HFFc6 (cell line): Measurements from ENCODE around the gene RMDN2. TPM values are rescaled to one million over a fixed set of nuclear protein-coding genes. Genes with fewer than 3 reads are reported as not detected.

ENCODE experiments used
- DNase-seq: peaks from one replicate; pipeline ENCODE4 v3.0.0-alpha.2; 2018
- H3K27ac Mint-ChIP-seq: 2 replicates; pipeline ENCODE4 v1.8.0; 2020; ENCODE audit warnings: mild to moderate bottlenecking, mixed read lengths
- H3K27me3 Mint-ChIP-seq: 2 replicates; pipeline ENCODE4 v1.8.0; 2021; ENCODE audit warnings: mild to moderate bottlenecking, moderate library complexity, mixed read lengths; ENCODE audit not compliant: insufficient read depth
- H3K36me3 Mint-ChIP-seq: 2 replicates; pipeline ENCODE4 v1.8.0; 2021; ENCODE audit warnings: low read depth, mixed read lengths
- H3K4me1 Mint-ChIP-seq: 2 replicates; pipeline ENCODE4 v1.8.0; 2020; ENCODE audit warnings: low read depth, mixed read lengths
- H3K4me3 Mint-ChIP-seq: 2 replicates; pipeline ENCODE4 v1.8.0; 2020; ENCODE audit warnings: mild to moderate bottlenecking, moderate library complexity, mixed read lengths
- H3K9me3 Mint-ChIP-seq: 2 replicates; pipeline ENCODE4 v1.8.0; 2020; ENCODE audit warnings: mild to moderate bottlenecking, mixed read lengths
- CTCF ChIP-seq: fragments of 200-600 bp; sonication (generic); IDR thresholded peaks from 2 replicates; pipeline ENCODE4 v1.5.0; 2021; ENCODE audit warnings: antibody characterized with exemption, mild to moderate bottlenecking
- total RNA-seq, 6 experiments: library from RNA; stranded (reverse); fragmentation: NEBNext Ultra II Directional; extraction: Animal tissue kit (Norgen Biotek cat#: 25700); gene quantifications; 2 replicates in 1 of 6; 3 replicates in 5 of 6; pipeline ENCODE4 v1.2.3, GENCODE V29; 2021

Gene RMDN2
- total RNA-seq, 6 experiments from 2014 or later: 2.6 to 6.7 (median 3.4) TPM

GRCh38 chr2:37880551-37880950 lies 44.5 kb upstream of the RMDN2 start:
- TF ChIP-seq CTCF: 0 out of 2 replicates have a peak, but pooled peaks have one; percentile 18
- peaks cover 4% of the 10 kb centered on the region for H3K27me3 Mint-ChIP-seq

GRCh38 chr2:37881397-37881796 lies 43.7 kb upstream of the RMDN2 start:
- Mint-ChIP-seq H3K27me3 (peaks cover 5% of the 10 kb centered on the region), H3K27ac (no peak overlapping the region), H3K9me3 (no peaks in the 10 kb centered on the region), H3K4me1 (peaks cover 13% of the 10 kb centered on the region), H3K36me3 (no peaks in the 10 kb centered on the region), H3K4me3 (no peak overlapping the region)
- DNase-seq: no peak
- no peak for TF ChIP-seq CTCF

More at GRCh38 chr2:37880551-37880950, 44.5 kb upstream of the RMDN2 start:
- H3K36me3 Mint-ChIP-seq: no peaks in the 10 kb centered on the region
- no peaks in the 10 kb centered on the region for H3K9me3 Mint-ChIP-seq
- H3K4me3 Mint-ChIP-seq: no peak overlapping the region
- H3K27ac Mint-ChIP-seq: no peak overlapping the region
- no peak for DNase-seq
- H3K4me1 Mint-ChIP-seq: peaks cover 7% of the 10 kb centered on the region

- no peaks in the 10 kb centered on the region for H3K36me3 Mint-ChIP-seq
- H3K9me3 Mint-ChIP-seq: no peaks in the 10 kb centered on the region
- TF ChIP-seq CTCF: no peak
- DNase-seq: no peak
- H3K27me3 Mint-ChIP-seq: peaks cover 5% of the 10 kb centered on the region
- H3K4me3 Mint-ChIP-seq: no peak overlapping the region
- H3K27ac Mint-ChIP-seq: no peak overlapping the region
- peaks cover 18% of the 10 kb centered on the region for H3K4me1 Mint-ChIP-seq
Measured at GRCh38 chr2:37882036-37882435, 43.1 kb upstream of the RMDN2 start.

GRCh38 chr2:37883518-37883917 lies 41.6 kb upstream of the RMDN2 start:
- no peaks in the 10 kb centered on the region for H3K36me3 Mint-ChIP-seq
- H3K27ac Mint-ChIP-seq: no peak overlapping the region
- no peaks in the 10 kb centered on the region for H3K9me3 Mint-ChIP-seq
- peaks cover 6% of the 10 kb centered on the region for H3K27me3 Mint-ChIP-seq
- DNase-seq: no peak
- peaks cover 15% of the 10 kb centered on the region for H3K4me1 Mint-ChIP-seq
- no peak overlapping the region for H3K4me3 Mint-ChIP-seq
- TF ChIP-seq CTCF: no peak

- no peak for DNase-seq
- Mint-ChIP-seq H3K27ac (no peak overlapping the region), H3K4me1 (peaks cover 15% of the 10 kb centered on the region), H3K4me3 (no peak overlapping the region), H3K36me3 (no peaks in the 10 kb centered on the region), H3K9me3 (no peaks in the 10 kb centered on the region), H3K27me3 (peaks cover 7% of the 10 kb centered on the region)
- TF ChIP-seq CTCF: no peak
Measured at GRCh38 chr2:37885329-37885993, 39.6 kb upstream of the RMDN2 start.
